GM12801 (cell line): Measurements from ENCODE around the gene CEP131.

Experiments used
- TF ChIP-seq, protein P1 (sequence below): IDR thresholded peaks from one replicate; pipeline ENCODE4 v1.5.1; 2011; ENCODE audit warnings: control low read depth; ENCODE audit not compliant: insufficient read length; ENCODE audit errors: extremely low read depth

Gene CEP131

DNA sequence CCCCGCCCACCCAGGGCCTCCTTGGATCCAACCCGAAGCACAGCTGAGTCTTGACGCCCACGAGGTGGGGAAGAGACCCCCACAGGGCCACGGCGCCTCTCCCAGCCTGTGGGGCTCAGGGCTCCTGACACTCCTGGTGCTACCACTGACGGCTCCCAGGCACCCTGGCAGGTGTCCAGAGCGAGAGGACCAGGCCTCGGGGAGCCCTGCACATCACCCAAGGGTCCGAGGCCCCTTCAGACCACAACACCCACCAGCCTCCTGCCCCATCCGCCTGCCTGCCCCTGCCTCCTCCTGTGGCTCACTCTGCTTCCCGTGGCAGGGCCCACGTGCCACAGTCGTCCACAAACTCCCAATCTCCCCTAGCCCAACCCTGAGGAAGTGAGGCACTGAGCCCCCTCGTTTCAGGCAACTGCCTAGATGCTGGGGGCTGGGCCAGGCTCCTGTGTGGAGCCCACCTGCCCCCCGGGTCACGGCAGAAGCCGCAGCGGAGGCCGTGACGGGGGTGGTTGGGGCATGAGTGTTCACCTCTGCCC is 28.5 kb downstream of the CEP131 start:
- TF ChIP-seq, protein P1, sequence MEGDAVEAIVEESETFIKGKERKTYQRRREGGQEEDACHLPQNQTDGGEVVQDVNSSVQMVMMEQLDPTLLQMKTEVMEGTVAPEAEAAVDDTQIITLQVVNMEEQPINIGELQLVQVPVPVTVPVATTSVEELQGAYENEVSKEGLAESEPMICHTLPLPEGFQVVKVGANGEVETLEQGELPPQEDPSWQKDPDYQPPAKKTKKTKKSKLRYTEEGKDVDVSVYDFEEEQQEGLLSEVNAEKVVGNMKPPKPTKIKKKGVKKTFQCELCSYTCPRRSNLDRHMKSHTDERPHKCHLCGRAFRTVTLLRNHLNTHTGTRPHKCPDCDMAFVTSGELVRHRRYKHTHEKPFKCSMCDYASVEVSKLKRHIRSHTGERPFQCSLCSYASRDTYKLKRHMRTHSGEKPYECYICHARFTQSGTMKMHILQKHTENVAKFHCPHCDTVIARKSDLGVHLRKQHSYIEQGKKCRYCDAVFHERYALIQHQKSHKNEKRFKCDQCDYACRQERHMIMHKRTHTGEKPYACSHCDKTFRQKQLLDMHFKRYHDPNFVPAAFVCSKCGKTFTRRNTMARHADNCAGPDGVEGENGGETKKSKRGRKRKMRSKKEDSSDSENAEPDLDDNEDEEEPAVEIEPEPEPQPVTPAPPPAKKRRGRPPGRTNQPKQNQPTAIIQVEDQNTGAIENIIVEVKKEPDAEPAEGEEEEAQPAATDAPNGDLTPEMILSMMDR, result no peak

DNA sequence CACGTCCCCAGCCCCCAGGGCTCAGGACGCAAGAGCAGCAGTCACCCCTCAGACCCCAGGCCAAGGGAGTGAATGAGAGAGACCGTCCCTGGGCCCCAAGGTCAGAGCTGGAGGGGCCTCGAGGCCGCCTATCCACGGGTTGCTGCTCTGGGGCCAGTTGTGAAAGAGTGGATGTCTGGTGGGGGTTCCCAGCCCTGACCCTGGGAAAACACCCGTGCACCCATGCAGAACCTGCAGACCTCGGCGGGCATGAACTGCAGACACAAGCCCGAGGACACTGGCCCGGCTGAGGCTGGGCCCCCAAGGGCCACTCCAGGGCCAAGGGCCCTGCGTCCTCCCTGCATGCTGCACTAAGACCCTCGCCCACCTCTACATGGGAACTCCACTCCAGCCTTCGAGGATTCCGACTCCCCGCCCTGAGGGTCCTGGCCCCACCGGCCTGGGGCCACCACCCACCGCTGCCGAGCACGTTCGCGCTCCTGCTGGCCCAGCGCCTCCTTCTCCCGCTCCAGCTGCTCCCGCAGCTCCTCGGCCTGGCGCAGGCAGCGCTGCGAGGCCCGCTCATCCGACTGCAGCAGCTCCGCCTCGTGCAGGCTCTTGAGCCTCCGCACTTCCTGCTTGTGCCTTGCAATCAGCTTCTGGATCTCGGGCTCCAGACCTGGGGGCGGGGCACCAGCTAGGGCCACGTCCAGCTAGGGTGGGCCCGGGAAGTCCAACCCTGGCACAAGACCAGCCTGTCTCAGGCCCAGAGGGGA is 29.1 kb downstream of the CEP131 start:
- TF ChIP-seq, protein P1, result no peak

DNA sequence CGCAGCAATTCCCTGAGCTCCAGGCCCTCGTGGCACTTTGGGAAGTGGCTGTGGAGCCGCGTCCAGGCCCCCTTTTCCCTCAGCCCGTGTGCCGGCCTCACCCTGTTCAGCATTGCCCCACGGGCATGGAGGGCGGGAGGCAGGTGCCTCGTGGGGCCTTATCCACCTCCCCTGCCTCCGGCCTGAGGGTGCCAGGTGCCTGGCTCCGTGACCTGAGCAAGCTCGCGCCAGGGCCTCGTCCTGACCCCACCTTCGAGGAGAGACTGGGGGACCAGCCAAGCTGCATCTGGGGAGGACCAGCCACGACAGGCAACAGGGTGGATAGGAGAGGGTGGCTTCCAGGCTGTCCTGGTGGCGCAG is 29.7 kb downstream of the CEP131 start:
- TF ChIP-seq, protein P1, result no peak

DNA sequence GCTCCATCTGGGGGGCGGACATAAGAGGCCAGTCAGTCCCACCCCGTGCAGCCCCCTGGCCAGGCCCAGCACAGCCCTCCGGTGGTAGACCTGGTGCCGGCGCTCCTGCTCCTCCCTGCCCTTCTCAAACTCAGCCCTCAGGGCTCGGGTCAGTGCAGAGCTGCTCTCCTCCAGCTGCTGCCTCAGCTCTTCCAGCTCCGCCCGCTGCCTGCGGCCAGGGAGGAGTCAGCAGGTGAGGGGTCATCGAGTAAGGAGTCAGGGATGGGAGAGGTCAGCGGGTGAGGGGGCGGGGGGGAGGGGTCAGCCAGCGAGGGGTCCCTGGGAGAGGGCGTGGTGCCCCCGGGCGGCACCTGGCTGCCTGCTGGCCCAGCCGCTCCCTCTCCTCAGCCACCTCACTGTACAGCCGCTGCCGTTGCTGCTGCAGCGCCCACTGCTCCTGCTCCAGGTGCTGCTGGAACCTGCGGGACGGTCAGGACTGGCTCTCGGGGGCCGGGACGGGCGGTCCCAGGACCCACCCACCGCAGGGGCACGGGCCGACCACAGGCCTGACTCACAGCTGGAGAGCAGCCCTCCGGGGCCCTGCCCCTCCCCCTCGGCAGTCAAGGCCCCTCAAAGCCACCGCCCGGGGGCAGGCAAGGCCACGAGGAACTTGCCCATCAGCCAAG is 30.2 kb downstream of the CEP131 start:
- TF ChIP-seq, protein P1, result no peak

DNA sequence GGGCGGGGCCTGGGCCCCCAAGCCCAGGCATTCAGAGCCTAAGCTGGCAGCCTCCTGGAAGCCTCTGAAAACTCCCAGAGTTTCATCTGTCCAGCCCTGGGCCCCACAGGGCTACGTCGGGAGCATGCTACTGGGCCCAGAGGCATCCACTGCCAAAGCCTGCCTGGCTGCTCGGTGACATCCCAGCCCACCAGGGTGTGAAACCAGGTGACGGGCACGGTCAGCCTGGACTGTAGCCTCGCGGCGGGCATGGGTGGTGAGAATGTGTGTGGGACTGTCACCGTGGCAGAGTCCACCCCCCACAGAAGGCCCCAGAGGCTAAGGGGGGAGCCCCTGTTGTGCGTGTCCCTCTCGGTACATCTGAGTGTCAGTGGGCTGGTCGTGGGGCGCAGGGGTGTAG is 31.1 kb downstream of the CEP131 start:
- TF ChIP-seq, protein P1, result no peak

DNA sequence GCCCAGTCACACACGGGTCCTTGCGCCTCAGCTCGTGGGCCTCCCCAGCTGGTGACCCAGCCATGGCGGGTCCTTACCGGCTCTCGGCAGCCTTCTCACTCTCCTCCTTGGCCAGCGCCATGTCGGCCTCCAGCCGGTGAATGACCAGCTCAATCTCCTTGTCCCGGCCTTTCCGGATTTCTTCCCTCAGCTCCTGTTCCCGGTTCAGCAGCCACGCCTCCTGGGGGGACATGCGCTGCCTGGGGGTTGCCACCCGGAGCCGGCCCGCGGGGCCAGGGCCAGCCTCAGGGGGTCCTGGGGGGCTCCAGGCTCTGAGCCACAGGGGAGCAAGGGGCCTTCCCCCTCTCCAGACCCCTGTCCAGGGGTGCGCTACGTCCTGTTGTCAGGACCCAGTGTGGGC is 31.6 kb downstream of the CEP131 start:
- TF ChIP-seq, protein P1, result no peak

DNA sequence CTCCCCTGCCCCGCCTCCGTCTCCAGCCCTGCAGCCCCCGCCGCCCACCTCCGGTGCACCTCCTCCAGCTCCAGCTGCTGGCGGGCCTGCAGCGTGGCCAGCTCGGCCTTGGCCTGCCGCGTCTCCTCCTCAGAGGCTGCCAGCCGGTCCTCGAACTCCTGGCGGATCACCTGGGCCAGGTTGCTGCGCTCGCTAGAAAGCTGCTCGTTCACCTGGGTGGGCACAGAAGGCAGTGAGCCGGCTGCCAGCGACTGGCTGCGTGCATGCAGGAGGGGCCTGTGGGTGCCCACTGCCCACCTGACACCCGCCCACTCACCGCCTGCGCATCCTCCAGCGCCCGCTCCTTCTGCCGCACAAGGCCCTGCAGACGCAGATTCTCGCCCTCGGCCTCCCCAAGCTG is 32.2 kb downstream of the CEP131 start:
- TF ChIP-seq, protein P1, result no peak
